ENCODE measurements around the gene CSF2RB. TPM values are rescaled to one million over a fixed set of nuclear protein-coding genes. Genes with fewer than 3 reads are reported as not detected.
A peak's percentile ranks its signal among the peaks of the same experiment; 100 is the strongest.

CSF2RB gene
- total RNA-seq, 2 donors from 2014 or later = 4.2 to 4.8 TPM

DNA sequence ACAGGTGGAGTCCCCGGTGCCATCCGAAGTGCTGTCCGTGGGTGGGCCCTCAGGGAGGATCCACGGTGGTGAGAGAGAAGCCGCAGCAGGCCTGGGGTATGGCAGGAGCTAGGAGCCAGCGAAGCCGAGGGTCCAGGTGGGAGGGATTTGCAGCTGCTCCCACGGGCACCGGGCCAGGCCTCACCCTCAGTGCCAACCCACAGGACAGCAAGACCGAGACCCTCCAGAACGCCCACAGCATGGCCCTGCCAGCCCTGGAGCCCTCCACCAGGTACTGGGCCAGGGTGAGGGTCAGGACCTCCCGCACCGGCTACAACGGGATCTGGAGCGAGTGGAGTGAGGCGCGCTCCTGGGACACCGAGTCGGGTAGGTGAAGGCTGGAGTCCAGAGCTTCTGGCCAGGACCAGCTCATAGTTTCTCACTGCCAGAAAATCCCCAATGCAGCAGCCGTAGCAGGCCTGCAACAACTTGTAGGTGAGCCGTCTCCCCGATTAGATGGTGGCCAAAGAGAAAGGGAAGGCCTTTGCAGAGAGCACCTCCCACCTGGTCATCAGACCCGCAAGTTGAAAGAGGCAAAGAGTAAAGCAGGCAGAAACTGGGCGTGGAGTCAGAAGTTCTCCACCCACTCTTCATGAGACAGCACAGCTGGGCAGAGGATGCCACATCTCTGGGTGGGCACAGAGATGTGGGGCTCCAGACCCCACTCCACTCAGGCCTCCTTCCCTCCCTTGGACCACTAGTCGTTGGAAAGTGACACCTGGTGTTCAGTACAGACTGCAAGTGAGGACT lies 20.4 kb downstream of the CSF2RB start:
- Mint-ChIP-seq H3K9me3 (no peaks in the 10 kb centered on the region), H3K36me3 (ENCODE audit: low read depth) (no peaks in the 10 kb centered on the region), H3K27me3 (no peaks in the 10 kb centered on the region), H3K4me3 (no peak overlapping the region), H3K27ac (no peak overlapping the region), H3K4me1 (peaks cover 5% of the 10 kb centered on the region)
- no peak for ATAC-seq (replicated peaks)

GRCh38 chr22:36934418-36935312 lies 21.2 kb downstream of the CSF2RB start:
- Mint-ChIP-seq H3K9me3 (no peaks in the 10 kb centered on the region), H3K27me3 (no peaks in the 10 kb centered on the region), H3K27ac (no peak overlapping the region), H3K4me3 (no peak overlapping the region), H3K36me3 (ENCODE audit: low read depth) (no peaks in the 10 kb centered on the region), H3K4me1 (peaks cover 5% of the 10 kb centered on the region)
- no peak for ATAC-seq (replicated peaks)

DNA sequence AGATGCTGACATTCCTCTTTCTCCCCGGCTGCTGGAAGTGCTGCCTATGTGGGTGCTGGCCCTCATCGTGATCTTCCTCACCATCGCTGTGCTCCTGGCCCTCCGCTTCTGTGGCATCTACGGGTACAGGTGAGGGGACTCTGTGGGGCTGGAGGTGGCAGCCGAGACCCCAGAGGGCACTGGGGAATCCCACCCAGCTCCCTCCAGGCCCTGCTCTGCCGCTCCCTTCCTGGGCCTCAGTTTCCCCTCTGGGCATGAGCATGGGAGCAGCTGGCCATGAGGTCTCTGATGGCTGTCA lies 21.8 kb downstream of the CSF2RB start:
- Mint-ChIP-seq H3K27ac (no peak overlapping the region), H3K36me3 (ENCODE audit: low read depth) (no peaks in the 10 kb centered on the region), H3K27me3 (no peaks in the 10 kb centered on the region), H3K4me3 (no peak overlapping the region), H3K4me1 (peaks cover 5% of the 10 kb centered on the region), H3K9me3 (no peaks in the 10 kb centered on the region)
- ATAC-seq (replicated peaks) = no peak

GRCh38 chr22:36935694-36936093 lies 22.3 kb downstream of the CSF2RB start:
- H3K4me1 Mint-ChIP-seq = peaks cover 9% of the 10 kb centered on the region
- H3K4me3 Mint-ChIP-seq = no peak overlapping the region
- no peaks in the 10 kb centered on the region for H3K27me3 Mint-ChIP-seq
- ATAC-seq (replicated peaks) = no peak
- no peaks in the 10 kb centered on the region for H3K36me3 Mint-ChIP-seq (ENCODE audit: low read depth)
- H3K9me3 Mint-ChIP-seq = peaks cover 2% of the 10 kb centered on the region
- H3K27ac Mint-ChIP-seq = no peak overlapping the region

- no peak overlapping the region for H3K4me3 Mint-ChIP-seq
- H3K27me3 Mint-ChIP-seq = no peaks in the 10 kb centered on the region
- peak overlapping the region; percentile 83 for H3K27ac Mint-ChIP-seq
- H3K9me3 Mint-ChIP-seq = peaks cover 3% of the 10 kb centered on the region
- H3K4me1 Mint-ChIP-seq = peaks cover 13% of the 10 kb centered on the region
- no peak for ATAC-seq (replicated peaks)
- no peaks in the 10 kb centered on the region for H3K36me3 Mint-ChIP-seq (ENCODE audit: low read depth)
Observed at GRCh38 chr22:36936362-36937116, 23.1 kb downstream of the CSF2RB start.

- ATAC-seq (replicated peaks) = no peak
- H3K4me3 Mint-ChIP-seq = no peak overlapping the region
- H3K9me3 Mint-ChIP-seq = peaks cover 3% of the 10 kb centered on the region
- H3K4me1 Mint-ChIP-seq = peaks cover 14% of the 10 kb centered on the region
- H3K36me3 Mint-ChIP-seq (ENCODE audit: low read depth) = no peaks in the 10 kb centered on the region
- no peaks in the 10 kb centered on the region for H3K27me3 Mint-ChIP-seq
- H3K27ac Mint-ChIP-seq = no peak overlapping the region
Observed at GRCh38 chr22:36937319-36938027, 24.0 kb downstream of the CSF2RB start.

DNA sequence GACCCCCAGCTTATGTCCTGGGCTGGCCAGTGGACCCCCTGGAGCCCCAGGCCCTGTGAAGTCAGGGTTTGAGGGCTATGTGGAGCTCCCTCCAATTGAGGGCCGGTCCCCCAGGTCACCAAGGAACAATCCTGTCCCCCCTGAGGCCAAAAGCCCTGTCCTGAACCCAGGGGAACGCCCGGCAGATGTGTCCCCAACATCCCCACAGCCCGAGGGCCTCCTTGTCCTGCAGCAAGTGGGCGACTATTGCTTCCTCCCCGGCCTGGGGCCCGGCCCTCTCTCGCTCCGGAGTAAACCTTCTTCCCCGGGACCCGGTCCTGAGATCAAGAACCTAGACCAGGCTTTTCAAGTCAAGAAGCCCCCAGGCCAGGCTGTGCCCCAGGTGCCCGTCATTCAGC lies 24.6 kb downstream of the CSF2RB start:
- Mint-ChIP-seq H3K27ac (no peak overlapping the region), H3K36me3 (ENCODE audit: low read depth) (no peaks in the 10 kb centered on the region), H3K4me3 (no peak overlapping the region), H3K27me3 (no peaks in the 10 kb centered on the region), H3K4me1 (peaks cover 14% of the 10 kb centered on the region), H3K9me3 (peaks cover 3% of the 10 kb centered on the region)
- no peak for ATAC-seq (replicated peaks)

DNA sequence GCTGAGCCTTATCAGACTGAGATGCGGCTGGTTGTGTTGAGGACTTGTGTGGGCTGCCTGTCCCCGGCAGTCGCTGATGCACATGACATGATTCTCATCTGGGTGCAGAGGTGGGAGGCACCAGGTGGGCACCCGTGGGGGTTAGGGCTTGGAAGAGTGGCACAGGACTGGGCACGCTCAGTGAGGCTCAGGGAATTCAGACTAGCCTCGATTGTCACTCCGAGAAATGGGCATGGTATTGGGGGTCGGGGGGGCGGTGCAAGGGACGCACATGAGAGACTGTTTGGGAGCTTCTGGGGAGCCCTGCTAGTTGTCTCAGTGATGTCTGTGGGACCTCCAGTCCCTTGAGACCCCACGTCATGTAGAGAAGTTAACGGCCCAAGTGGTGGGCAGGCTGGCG lies 25.5 kb downstream of the CSF2RB start:
- Mint-ChIP-seq H3K4me1 (peaks cover 14% of the 10 kb centered on the region), H3K4me3 (no peak overlapping the region), H3K27me3 (no peaks in the 10 kb centered on the region), H3K9me3 (peaks cover 3% of the 10 kb centered on the region), H3K36me3 (ENCODE audit: low read depth) (no peaks in the 10 kb centered on the region), H3K27ac (no peak overlapping the region)
- no peak for ATAC-seq (replicated peaks)

DNA sequence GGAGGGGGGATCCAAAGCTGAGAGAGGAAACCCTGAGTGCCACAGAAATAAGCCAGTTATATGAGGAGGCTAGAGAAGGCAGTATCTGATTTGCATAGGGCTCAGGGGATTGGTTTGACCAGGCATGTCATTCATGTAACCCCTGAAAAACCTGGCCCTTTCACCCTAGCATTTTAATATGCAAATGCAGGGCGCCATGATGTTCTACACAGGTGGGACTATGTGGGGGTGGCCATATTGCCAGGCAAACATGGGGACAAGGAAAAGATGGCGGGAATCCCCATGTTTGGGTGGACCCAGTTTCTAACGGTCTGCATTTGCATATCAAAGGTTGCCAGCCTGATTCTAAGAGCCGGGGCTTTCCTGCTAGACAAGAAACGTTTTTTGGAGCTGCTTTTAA lies 27.2 kb downstream of the CSF2RB start:
- H3K27ac Mint-ChIP-seq = peak overlapping the region; percentile 91
- peaks cover 6% of the 10 kb centered on the region for H3K27me3 Mint-ChIP-seq
- peak; percentile 83 for ATAC-seq (replicated peaks)
- no peaks in the 10 kb centered on the region for H3K36me3 Mint-ChIP-seq (ENCODE audit: low read depth)
- H3K4me3 Mint-ChIP-seq = peak overlapping the region; percentile 76
- H3K9me3 Mint-ChIP-seq = peaks cover 3% of the 10 kb centered on the region
- H3K4me1 Mint-ChIP-seq = peaks cover 14% of the 10 kb centered on the region

GRCh38 chr22:36942556-36942955 lies 29.1 kb downstream of the CSF2RB start:
- Mint-ChIP-seq H3K9me3 (peaks cover 3% of the 10 kb centered on the region), H3K36me3 (ENCODE audit: low read depth) (no peaks in the 10 kb centered on the region), H3K27ac (no peak overlapping the region), H3K4me3 (no peak overlapping the region), H3K27me3 (peaks cover 6% of the 10 kb centered on the region), H3K4me1 (peaks cover 14% of the 10 kb centered on the region)
- no peak for ATAC-seq (replicated peaks)

DNA sequence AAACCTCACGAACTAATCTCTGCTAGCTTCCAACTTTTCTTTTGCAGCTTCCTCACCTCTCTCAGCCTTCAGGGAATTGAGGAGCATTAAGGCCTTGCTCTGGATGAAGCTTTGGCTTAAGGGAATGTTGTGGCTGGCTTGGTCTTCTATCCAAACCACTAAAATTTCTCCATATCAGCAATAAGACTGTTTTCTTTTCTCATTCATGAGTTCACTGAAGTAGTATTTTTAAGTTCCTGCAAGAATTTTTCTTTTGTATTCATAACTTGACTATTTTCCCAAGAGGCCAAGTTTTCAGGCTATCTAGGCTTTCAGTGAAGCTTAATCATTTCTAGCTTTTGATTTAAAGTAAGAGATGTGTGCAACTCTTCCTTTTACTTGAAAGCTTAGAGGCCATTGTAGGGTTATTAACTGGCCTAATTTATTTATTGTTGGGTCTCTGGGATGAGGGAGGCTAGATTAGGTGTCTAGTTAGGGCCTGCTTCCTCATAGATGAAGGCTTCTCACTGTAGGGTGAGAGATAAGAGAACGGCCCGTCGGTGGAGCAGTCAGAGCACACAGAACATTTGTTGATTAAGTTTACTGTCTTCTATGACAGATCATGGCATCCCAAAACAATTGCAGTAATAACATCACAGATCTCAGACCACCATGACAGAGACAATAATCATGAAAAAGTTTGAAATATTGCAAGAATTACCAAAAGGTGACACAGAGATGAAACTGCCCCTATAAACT lies 33.2 kb downstream of the CSF2RB start:
- Mint-ChIP-seq H3K27me3 (peaks cover 11% of the 10 kb centered on the region), H3K36me3 (ENCODE audit: low read depth) (no peaks in the 10 kb centered on the region), H3K4me1 (peaks cover under 1% of the 10 kb centered on the region), H3K27ac (no peak overlapping the region), H3K4me3 (no peak overlapping the region), H3K9me3 (no peaks in the 10 kb centered on the region)
- no peak for ATAC-seq (replicated peaks)

DNA sequence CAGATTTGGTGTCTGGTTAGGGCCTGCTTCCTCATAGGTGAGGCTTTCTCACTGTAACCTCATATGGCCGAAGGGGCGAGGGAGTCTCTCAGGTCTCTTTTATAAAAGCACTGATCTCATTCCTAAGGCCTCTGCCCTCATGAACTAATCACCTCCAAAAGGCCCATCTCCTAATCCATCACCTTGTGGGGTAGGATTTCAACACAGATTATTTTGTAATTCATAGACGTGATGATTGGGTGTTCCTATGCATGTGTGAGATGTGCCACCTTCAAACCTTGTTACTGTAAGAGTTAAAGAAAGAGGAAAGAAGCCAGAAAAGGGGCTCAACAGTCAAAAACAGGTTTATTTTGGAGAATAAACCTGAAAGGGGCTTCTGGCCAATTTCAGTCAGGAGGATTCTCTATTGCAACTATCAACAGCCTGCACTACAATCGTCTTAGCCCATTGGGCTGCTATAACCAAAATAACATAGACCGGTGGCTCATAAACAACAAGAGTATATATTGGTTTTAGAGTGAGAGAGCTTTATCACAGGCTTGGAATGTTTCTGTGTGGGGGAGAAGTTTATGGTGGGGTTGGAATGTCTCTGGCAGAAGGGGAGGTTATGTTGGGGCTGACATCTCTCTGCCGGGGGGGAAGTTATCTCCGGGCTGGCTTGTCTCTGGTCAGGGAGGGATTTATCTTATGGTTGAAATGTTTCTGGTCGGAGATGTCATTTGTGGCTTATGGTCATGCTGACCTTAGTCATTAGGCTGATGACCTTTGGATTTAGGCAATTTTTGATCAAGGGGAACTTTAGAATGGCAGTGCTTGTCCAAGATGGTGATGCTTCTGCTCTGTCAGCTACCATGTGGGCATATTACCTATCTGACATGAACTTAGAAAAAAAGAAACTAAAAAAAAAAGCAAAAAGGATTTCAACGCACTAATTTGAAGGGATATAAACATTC lies 35.1 kb downstream of the CSF2RB start:
- H3K4me3 Mint-ChIP-seq = no peak overlapping the region
- no peaks in the 10 kb centered on the region for H3K36me3 Mint-ChIP-seq (ENCODE audit: low read depth)
- no peaks in the 10 kb centered on the region for H3K4me1 Mint-ChIP-seq
- peaks cover 12% of the 10 kb centered on the region for H3K27me3 Mint-ChIP-seq
- ATAC-seq (replicated peaks) = no peak
- H3K27ac Mint-ChIP-seq = no peak overlapping the region
- H3K9me3 Mint-ChIP-seq = no peaks in the 10 kb centered on the region
